Measurements from ENCODE around the gene TCF4. TPM values are rescaled to one million over a fixed set of nuclear protein-coding genes. Genes with fewer than 3 reads are reported as not detected.
A peak's percentile ranks its signal among the peaks of the same experiment; 100 is the strongest.

The TCF4 gene
- total RNA-seq, 4 donors from 2014 or later, result 114 to 190 (median 132) TPM

DNA sequence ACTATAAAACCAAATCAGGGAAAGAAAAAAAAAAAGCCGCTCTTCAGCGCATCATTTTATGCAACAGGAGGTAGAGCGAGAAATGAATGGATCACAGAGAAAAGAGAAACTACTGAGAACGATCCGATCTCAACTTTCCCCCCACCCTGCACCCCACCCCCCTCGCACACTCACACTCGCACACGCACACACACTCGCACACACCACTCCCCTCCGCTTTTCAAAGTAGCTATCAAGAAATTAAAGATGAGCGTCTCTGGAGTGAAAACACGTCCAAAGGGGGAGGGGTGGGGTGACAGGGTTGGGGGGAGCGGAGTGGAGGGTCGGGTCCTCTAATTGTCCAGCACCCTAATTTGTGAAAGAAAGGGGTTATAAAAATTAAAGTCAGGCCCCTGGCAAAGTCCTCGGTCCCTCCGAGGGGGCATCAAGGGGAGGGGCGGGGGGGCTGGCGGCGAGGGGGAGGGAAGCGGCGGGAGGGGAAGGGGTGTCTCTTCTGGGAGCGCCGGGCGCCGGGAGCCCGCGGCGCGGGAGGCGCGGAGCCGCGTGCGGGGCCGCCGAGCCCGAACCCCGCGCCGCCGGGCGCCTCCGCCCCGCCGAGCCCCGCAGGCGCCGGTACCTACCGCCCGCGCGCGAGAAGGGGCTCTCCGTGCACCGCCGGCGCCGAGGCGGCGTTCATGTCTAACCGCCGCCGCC is 428 bp downstream of the TCF4 start:
- TF ChIP-seq, protein P1, sequence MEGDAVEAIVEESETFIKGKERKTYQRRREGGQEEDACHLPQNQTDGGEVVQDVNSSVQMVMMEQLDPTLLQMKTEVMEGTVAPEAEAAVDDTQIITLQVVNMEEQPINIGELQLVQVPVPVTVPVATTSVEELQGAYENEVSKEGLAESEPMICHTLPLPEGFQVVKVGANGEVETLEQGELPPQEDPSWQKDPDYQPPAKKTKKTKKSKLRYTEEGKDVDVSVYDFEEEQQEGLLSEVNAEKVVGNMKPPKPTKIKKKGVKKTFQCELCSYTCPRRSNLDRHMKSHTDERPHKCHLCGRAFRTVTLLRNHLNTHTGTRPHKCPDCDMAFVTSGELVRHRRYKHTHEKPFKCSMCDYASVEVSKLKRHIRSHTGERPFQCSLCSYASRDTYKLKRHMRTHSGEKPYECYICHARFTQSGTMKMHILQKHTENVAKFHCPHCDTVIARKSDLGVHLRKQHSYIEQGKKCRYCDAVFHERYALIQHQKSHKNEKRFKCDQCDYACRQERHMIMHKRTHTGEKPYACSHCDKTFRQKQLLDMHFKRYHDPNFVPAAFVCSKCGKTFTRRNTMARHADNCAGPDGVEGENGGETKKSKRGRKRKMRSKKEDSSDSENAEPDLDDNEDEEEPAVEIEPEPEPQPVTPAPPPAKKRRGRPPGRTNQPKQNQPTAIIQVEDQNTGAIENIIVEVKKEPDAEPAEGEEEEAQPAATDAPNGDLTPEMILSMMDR (IDR thresholded peaks at IDR 0.05), result no peak
- TF ChIP-seq POLR2A (IDR thresholded peaks at IDR 0.05), result no peak
- Histone ChIP-seq H3K36me3 (no peaks in the 10 kb centered on the region), H3K4me3 (replicated peaks in 1 of 3) (peak overlapping the region in 2 of 3 donors; percentile 55 to 74), H3K4me1 (peaks cover 0 to 9% of the 10 kb centered on the region in 2 donors), H3K9me3 (no peaks in the 10 kb centered on the region), H3K27me3 (no peaks in the 10 kb centered on the region), H3K27ac (peak overlapping the region; percentile 64 to 91 (median 86))
- peak; percentile 21 to 25 for DNase-seq
- intact Hi-C loops (cut with DNase I), result no loop called here
- WGBS, 2 donors, result 0 to 1% methylated on average over 17 to 35 of the region's 63 CpGs

DNA sequence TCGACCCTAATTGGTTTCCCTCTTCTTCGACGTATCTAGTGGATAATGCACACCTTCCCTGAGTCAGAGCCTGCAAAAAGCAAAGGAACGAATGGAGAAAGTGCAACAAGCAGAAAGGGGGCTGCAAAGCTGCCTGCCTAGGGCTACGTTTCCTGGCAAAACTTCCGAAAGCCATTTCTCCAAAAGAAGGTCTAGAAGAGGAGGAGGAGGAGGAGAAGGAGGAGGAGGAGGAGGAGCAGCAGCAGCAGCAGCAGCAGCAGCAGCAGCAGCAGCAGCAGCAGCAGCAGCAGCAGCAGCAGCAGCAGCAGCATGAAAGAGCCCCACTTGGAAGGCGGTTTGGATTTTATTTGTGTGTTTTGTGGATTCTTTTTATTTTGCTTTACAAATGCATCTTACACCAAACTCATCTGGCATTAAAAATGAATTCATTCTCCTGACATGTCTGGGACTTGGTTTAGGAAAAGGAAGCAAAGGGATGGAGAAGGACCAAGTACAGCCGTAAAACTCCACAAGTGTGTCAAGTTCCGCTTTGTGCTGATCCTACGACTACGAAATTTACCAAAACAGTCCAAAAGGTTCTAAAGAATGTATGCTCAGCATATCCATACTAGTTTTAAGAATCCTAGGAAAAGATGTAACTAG is 2.0 kb downstream of the TCF4 start:
- TF ChIP-seq, protein P1 (IDR thresholded peaks at IDR 0.05), result no peak
- no peak for TF ChIP-seq POLR2A (IDR thresholded peaks at IDR 0.05)
- intact Hi-C loops (cut with DNase I), result no loop called here
- Histone ChIP-seq H3K4me3 (replicated peaks in 1 of 3) (no peak overlapping the region), H3K27ac (peak overlapping the region; percentile 13 to 86 (median 36)), H3K9me3 (no peaks in the 10 kb centered on the region), H3K27me3 (no peaks in the 10 kb centered on the region), H3K36me3 (no peaks in the 10 kb centered on the region), H3K4me1 (peaks cover 0 to 9% of the 10 kb centered on the region in 2 donors)
- no peak for DNase-seq
- WGBS, 2 donors, result 49 to 50% methylated on average over 11 of the region's 11 CpGs

DNA sequence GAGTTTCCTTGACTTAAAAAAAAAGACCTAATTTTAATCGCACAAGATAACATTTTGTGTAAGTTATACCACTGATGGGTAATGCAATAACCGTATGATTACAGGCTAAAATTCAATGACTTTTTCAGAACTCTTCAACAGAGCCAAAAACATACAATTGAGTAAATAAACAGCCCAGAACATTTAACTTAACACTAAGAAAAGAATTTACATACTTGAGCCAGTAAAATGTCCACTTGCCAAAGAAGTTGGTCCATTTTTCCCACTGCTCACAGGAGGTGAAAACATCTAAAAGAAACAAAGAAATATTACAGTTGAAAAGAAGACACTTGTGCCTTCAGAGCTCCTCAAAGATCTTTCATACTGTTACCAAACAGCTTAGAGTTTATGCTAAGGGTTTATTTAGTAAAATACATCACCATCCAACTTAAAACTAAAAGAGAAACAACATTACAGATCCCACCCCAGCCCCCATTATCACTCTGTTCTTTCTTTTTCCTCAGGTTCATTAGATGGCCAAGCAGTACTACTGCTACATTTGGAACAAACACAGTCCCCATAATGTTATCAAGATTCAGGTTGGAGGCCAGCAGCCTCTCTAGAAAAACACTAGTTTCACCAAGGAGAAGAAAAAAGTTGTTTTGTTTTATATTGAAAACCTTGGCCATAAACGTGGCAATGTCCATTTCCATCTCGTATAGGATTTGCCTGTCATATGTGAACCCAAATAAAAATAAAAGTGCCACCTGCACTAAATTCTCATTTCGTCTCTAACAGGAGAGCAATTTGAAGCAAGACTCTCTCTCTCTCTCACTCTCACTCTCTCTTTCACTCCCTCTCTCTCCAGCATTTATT is 2.7 kb downstream of the TCF4 start:
- Histone ChIP-seq H3K27ac (peak overlapping the region; percentile 13 to 86 (median 36)), H3K4me3 (replicated peaks in 1 of 3) (no peak overlapping the region), H3K9me3 (no peaks in the 10 kb centered on the region), H3K36me3 (no peaks in the 10 kb centered on the region), H3K27me3 (no peaks in the 10 kb centered on the region), H3K4me1 (peaks cover 0 to 9% of the 10 kb centered on the region in 2 donors)
- intact Hi-C loops (cut with DNase I), result no loop called here
- WGBS, 2 donors, result 40 to 44% methylated on average over 5 of the region's 5 CpGs
- no peak for DNase-seq
- TF ChIP-seq POLR2A (IDR thresholded peaks at IDR 0.05), result no peak
- TF ChIP-seq, protein P1 (IDR thresholded peaks at IDR 0.05), result no peak

DNA sequence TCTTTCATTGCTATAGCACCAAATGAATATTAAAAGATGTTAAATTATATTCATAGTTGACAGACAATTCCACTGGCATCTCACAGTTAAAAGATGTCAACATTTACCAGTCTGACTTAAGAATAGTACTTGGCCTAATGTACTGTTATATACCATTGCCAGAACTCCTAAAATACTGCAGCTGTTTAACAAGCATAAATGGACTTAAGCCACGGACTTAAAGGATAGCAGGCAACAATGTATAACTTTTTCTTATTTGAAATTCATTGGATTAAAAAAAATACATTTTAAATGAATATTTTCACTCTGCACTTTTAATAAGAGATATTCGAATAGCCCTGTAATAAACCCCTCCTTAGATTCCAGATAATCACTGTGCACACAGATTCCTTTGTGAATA is 3.8 kb downstream of the TCF4 start:
- WGBS, 2 donors, result 69 to 78% methylated on average over 2 of the region's 2 CpGs
- Histone ChIP-seq H3K36me3 (no peaks in the 10 kb centered on the region), H3K4me3 (replicated peaks in 1 of 3) (no peak overlapping the region), H3K27me3 (no peaks in the 10 kb centered on the region), H3K27ac (no peak overlapping the region), H3K4me1 (peaks cover 0 to 9% of the 10 kb centered on the region in 2 donors), H3K9me3 (no peaks in the 10 kb centered on the region)
- intact Hi-C loops (cut with DNase I), result no loop called here
- no peak for TF ChIP-seq POLR2A (IDR thresholded peaks at IDR 0.05)
- TF ChIP-seq, protein P1 (IDR thresholded peaks at IDR 0.05), result no peak
- DNase-seq, result no peak
